Heart right ventricle (tissue), 16 donors: ENCODE data around the gene GRID1. TPM values are rescaled to one million over a fixed set of nuclear protein-coding genes. Genes with fewer than 3 reads are reported as not detected.

Source experiments
- ATAC-seq, 8 donors: fragments of 200-7000 bp; cut with Tn5 transposase; one replicate each; pipeline ENCODE4 v1.9.1; 2020; ENCODE audit warnings: mild to moderate bottlenecking in 8 of 8, moderate library complexity in 8 of 8, moderate number of reproducible peaks in 1 of 8
- DNase-seq, 2 donors: peaks; one replicate each; pipeline ENCODE4 v3.0.0-alpha.2; 2020
- H3K27ac ChIP-seq, 10 donors: fragments of 200-600 bp; sonication (generic) in 2 of 10; one replicate each; pipeline versions ENCODE4 v1.5.0 to v1.8.0; 2020 to 2022; ENCODE audit warnings: mild to moderate bottlenecking in 3 of 10
- H3K27me3 ChIP-seq, 7 donors: fragments of 200-600 bp; one replicate each; pipeline ENCODE4 v1.8.0; 2021 to 2022; ENCODE audit warnings: mild to moderate bottlenecking in 2 of 7
- H3K36me3 ChIP-seq, 9 donors: fragments of 200-600 bp; sonication (generic) in 1 of 9; one replicate each; pipeline versions ENCODE4 v1.5.0 to v1.8.0; 2020 to 2022; ENCODE audit warnings: mild to moderate bottlenecking in 2 of 9
- H3K4me1 ChIP-seq, 9 donors: fragments of 200-600 bp; sonication (generic) in 1 of 9; one replicate each; pipeline versions ENCODE4 v1.5.0 to v1.8.0; 2020 to 2022; ENCODE audit warnings: mild to moderate bottlenecking in 4 of 9
- H3K4me3 ChIP-seq, 10 donors: fragments of 200-600 bp; sonication (generic) in 2 of 10; one replicate each; pipeline versions ENCODE4 v1.5.0 to v1.8.0; 2020 to 2022; ENCODE audit warnings: mild to moderate bottlenecking in 7 of 10, moderate library complexity in 2 of 10
- H3K9me3 ChIP-seq, 11 donors: fragments of 200-600 bp in 10 of 11; sonication (generic) in 2 of 11; one replicate each; pipeline versions ENCODE4 v1.5.0 to v1.8.0; 2013 to 2022; ENCODE audit warnings: mild to moderate bottlenecking in 2 of 11, control low read depth in 1 of 11, moderate library complexity in 1 of 11
- CTCF ChIP-seq, 9 donors: fragments of 200-600 bp; sonication (generic) in 2 of 9; IDR thresholded peaks; one replicate each; pipeline versions ENCODE4 v1.5.0 to v1.8.0; 2021 to 2022; ENCODE audit warnings: antibody characterized with exemption in 9 of 9, mild to moderate bottlenecking in 5 of 9, moderate library complexity in 1 of 9
- WGBS, 2 donors: extraction: QIAGEN DNeasy Blood & Tissue Kit; methylation state at CpG; one replicate each; pipeline ENCODE4 v1.1.7; 2013; ENCODE audit warnings: inconsistent platforms in 1 of 2; 5-methylcytosine and 5-hydroxymethylcytosine counted together
- intact Hi-C, 10 donors: fragments of 100-400 bp; cut with DNase I; formaldehyde crosslinking; loops; one replicate each; pipeline versions ENCODE4 v1.11.1 to v1.14.2; 2022
- polyA plus RNA-seq, 2 donors: library from polyadenylated mRNA; stranded (reverse); fragments of 200-250 nt; gene quantifications; one replicate each; pipeline ENCODE4 v1.2.3, GENCODE V29; 2013
- total RNA-seq, 10 donors: library from RNA; stranded (reverse); fragmentation: NEBNext Ultra II Directional in 3 of 10; extraction: Animal tissue kit (Norgen Biotek cat#: 25700) in 3 of 10; gene quantifications; one replicate each; pipeline versions ENCODE4 v1.2.1 to v1.2.4, GENCODE V29; 2021 to 2023
- donor health status: Arrhythmogenic right ventricular cardiomyopathy.
- donor health status: ischemic (EF 13 %, LVEDD 7.1; RV severe dilation, severe dysfunction).
- donor health status: healthy with polysubstance abuse.
- donor health status: DM: no; HTN: yes; CAD: no.
- donor health status: DM: no; HTN: no; CAD: no.
- donor health status: ischemic (EF 25% LVEDD 6.9; RV normal size, moderate dysfunction).
- donor health status: ischemic (EF 25% LVEDD 5.7; RV mildly dilated, moderate dysfunction).
- donor health status: healthy.
- donor health status: DM: yes; HTN: yes; CAD: no.
- donor health status: Ischemic cardiomyopathy.
- donor health status: ischemic (EF 35%, LVEDD 5.7; RV mildly dilated, moderate dysfunction).
- donor health status: nonischemic (EF 11% LVEDD 7.7; RV severe dilation, severe dysfunction).
- donor health status: DM: yes; HTN: yes; CAD: no.
- donor health status: PGD.
- donor health status: ischemic (EF 29% LVEDD 5.4; RV normal size, mild dysfunction).
- donor health status: nonischemic (EF 23%, LVEDD 6.1; RV moderate dilation, normal function).

GRID1 gene
- total and polyA plus RNA-seq, 12 donors: 0.44 to 3.4 (median 1.5) TPM

GRCh38 chr10:86198271-86198670 is 168.3 kb downstream of the GRID1 start:
- Histone ChIP-seq H3K4me3 (no peak overlapping the region), H3K27ac (no peak overlapping the region), H3K9me3 (peaks cover 0 to 5% (median 0%) of the 10 kb centered on the region in 11 donors), H3K4me1 (no peaks in the 10 kb centered on the region), H3K36me3 (no peaks in the 10 kb centered on the region), H3K27me3 (peaks cover 0 to 7% (median 0%) of the 10 kb centered on the region in 7 donors)
- intact Hi-C loops: no loop called here
- WGBS, 2 donors: 90 to 93% methylated on average over 4 of the region's 4 CpGs
- ATAC-seq (no peak), DNase-seq (no peak)
- no peak for TF ChIP-seq CTCF (IDR thresholded peaks at IDR 0.05)

- no peak overlapping the region for H3K27ac ChIP-seq
- WGBS, 2 donors: 72 to 77% methylated on average over 15 of the region's 15 CpGs
These were observed 169.3 kb downstream of the GRID1 start for GRCh38 chr10:86197166-86197790.

GRCh38 chr10:86195521-86196157 is 171.0 kb downstream of the GRID1 start:
- Histone ChIP-seq H3K9me3 (no peaks in the 10 kb centered on the region), H3K27ac (no peak overlapping the region), H3K4me1 (no peaks in the 10 kb centered on the region), H3K27me3 (peaks cover 0 to 7% (median 0%) of the 10 kb centered on the region in 7 donors), H3K36me3 (no peaks in the 10 kb centered on the region), H3K4me3 (no peak overlapping the region)
- intact Hi-C loops: no loop called here
- DNase-seq (no peak), ATAC-seq (no peak)
- no peak for TF ChIP-seq CTCF (IDR thresholded peaks at IDR 0.05)
- 77 to 80% methylated on average over 14 of the region's 14 CpGs for WGBS, 2 donors

More at GRCh38 chr10:86197166-86197790, 169.3 kb downstream of the GRID1 start:
- ATAC-seq (no peak), DNase-seq (no peak)
- Histone ChIP-seq H3K4me3 (no peak overlapping the region), H3K9me3 (peaks cover 0 to 5% (median 0%) of the 10 kb centered on the region in 11 donors), H3K36me3 (no peaks in the 10 kb centered on the region), H3K27me3 (peaks cover 0 to 7% (median 0%) of the 10 kb centered on the region in 7 donors), H3K4me1 (no peaks in the 10 kb centered on the region)
- TF ChIP-seq CTCF (IDR thresholded peaks at IDR 0.05): no peak
- intact Hi-C loops: no loop called here

GRCh38 chr10:86194684-86195083 is 171.9 kb downstream of the GRID1 start:
- Histone ChIP-seq H3K36me3 (no peaks in the 10 kb centered on the region), H3K9me3 (no peaks in the 10 kb centered on the region), H3K4me3 (no peak overlapping the region), H3K4me1 (no peaks in the 10 kb centered on the region), H3K27ac (no peak overlapping the region), H3K27me3 (peaks cover 0 to 8% (median 5%) of the 10 kb centered on the region in 7 donors)
- ATAC-seq: no peak
- no peak for TF ChIP-seq CTCF (IDR thresholded peaks at IDR 0.05)
- intact Hi-C loops: no loop called here
- DNase-seq: no peak
- 72 to 93% methylated on average over 5 of the region's 5 CpGs for WGBS, 2 donors
